Astrocyte (in vitro differentiated cells and primary cell): ENCODE data around the gene PIK3C2B. TPM values are rescaled to one million over a fixed set of nuclear protein-coding genes. Genes with fewer than 3 reads are reported as not detected.

Experiments used
- DNase-seq: peaks from one replicate; pipeline ENCODE4 v3.0.0-alpha.2; 2010; ENCODE audit warnings: low read depth
- FAIRE-seq: peaks from 2 replicates; lab custom pipeline; 2011; peaks lifted over from hg19 to GRCh38; lab: Jason Lieb, UNC
- H2AFZ ChIP-seq: 2 replicates; pipeline ENCODE4 v1.6.0; 2012; ENCODE audit warnings: low read depth, low read length, inconsistent platforms
- H3K27ac ChIP-seq: 2 replicates; pipeline ENCODE4 v1.5.1; 2011; ENCODE audit warnings: low read depth, low read length, inconsistent platforms
- H3K27me3 ChIP-seq: 2 replicates; pipeline ENCODE4 v1.6.0; 2011; ENCODE audit warnings: low read length, inconsistent platforms; ENCODE audit not compliant: insufficient read depth
- H3K36me3 ChIP-seq: 2 replicates; pipeline ENCODE4 v1.5.1; 2011; ENCODE audit warnings: low read length, inconsistent platforms; ENCODE audit not compliant: insufficient read depth
- H3K4me1 ChIP-seq: 2 replicates; pipeline ENCODE4 v1.5.1; 2011; ENCODE audit warnings: low read length, inconsistent platforms; ENCODE audit not compliant: insufficient read depth
- H3K4me2 ChIP-seq: 2 replicates; pipeline ENCODE4 v1.6.0; 2012; ENCODE audit warnings: low read length, inconsistent platforms
- H3K4me3 ChIP-seq: 2 replicates; pipeline ENCODE4 v1.5.1; 2011; ENCODE audit warnings: low read depth, mild to moderate bottlenecking, low read length, inconsistent platforms; ENCODE audit not compliant: insufficient read depth
- H3K79me2 ChIP-seq: 2 replicates; pipeline ENCODE4 v1.6.0; 2012; ENCODE audit warnings: mild to moderate bottlenecking, low read length, inconsistent platforms; ENCODE audit not compliant: insufficient read depth
- H3K9ac ChIP-seq: 2 replicates; pipeline ENCODE4 v1.6.0; 2012; ENCODE audit warnings: mild to moderate bottlenecking, low read length, inconsistent platforms
- H3K9me3 ChIP-seq: 2 replicates; pipeline ENCODE4 v1.5.1; 2012; ENCODE audit warnings: low read depth, mild to moderate bottlenecking, low read length, inconsistent platforms; ENCODE audit not compliant: insufficient read depth
- H4K20me1 ChIP-seq: 2 replicates; pipeline ENCODE4 v1.6.0; 2012; ENCODE audit warnings: low read length, inconsistent platforms; ENCODE audit not compliant: insufficient read depth
- H3K27ac Mint-ChIP-seq: one replicate; pipeline ENCODE4 v1.8.0; 2021; ENCODE audit warnings: mild to moderate bottlenecking, mixed read lengths; ENCODE audit not compliant: unreplicated experiment
- H3K27me3 Mint-ChIP-seq: one replicate; pipeline ENCODE4 v1.8.0; 2021; ENCODE audit warnings: low read depth, mixed read lengths; ENCODE audit not compliant: unreplicated experiment
- H3K36me3 Mint-ChIP-seq: one replicate; pipeline ENCODE4 v1.8.0; 2021; ENCODE audit warnings: low read depth, mixed read lengths; ENCODE audit not compliant: unreplicated experiment
- H3K4me1 Mint-ChIP-seq: one replicate; pipeline ENCODE4 v1.8.0; 2021; ENCODE audit warnings: low read depth, mixed read lengths; ENCODE audit not compliant: unreplicated experiment
- H3K4me3 Mint-ChIP-seq: one replicate; pipeline ENCODE4 v1.8.0; 2021; ENCODE audit warnings: mild to moderate bottlenecking, moderate library complexity, mixed read lengths; ENCODE audit not compliant: unreplicated experiment
- H3K9me3 Mint-ChIP-seq: one replicate; pipeline ENCODE4 v1.8.0; 2021; ENCODE audit warnings: mild to moderate bottlenecking, mixed read lengths; ENCODE audit not compliant: unreplicated experiment
- CTCF ChIP-seq: IDR thresholded peaks from 2 replicates; pipeline ENCODE4 v1.5.1; 2011; ENCODE audit warnings: low read depth, mild to moderate bottlenecking, inconsistent platforms, low read length, moderate library complexity; ENCODE audit not compliant: insufficient read depth
- EZH2 ChIP-seq: IDR thresholded peaks from 2 replicates; pipeline ENCODE4 v1.6.1; 2012; ENCODE audit warnings: mild to moderate bottlenecking, low read length, inconsistent platforms; ENCODE audit not compliant: insufficient read depth
- total RNA-seq: library from RNA; stranded (reverse); gene quantifications from 2 replicates; pipeline ENCODE4 v1.2.1, GENCODE V29; 2021

PIK3C2B gene
- total RNA-seq, 1 donor from 2014 or later, result 19.3 TPM

- Histone ChIP-seq H3K4me3 (no peak overlapping the region), H3K27ac (no peak overlapping the region), H3K36me3 (peaks cover 38% of the 10 kb centered on the region), H3K4me1 (no peaks in the 10 kb centered on the region), H4K20me1 (peaks cover 43% of the 10 kb centered on the region), H3K9ac (no peak overlapping the region), H3K27me3 (no peaks in the 10 kb centered on the region), H3K79me2 (peaks cover 8% of the 10 kb centered on the region), H3K9me3 (no peaks in the 10 kb centered on the region), H2AFZ (no peak overlapping the region), H3K4me2 (no peak overlapping the region)
- DNase-seq, result no peak
- no peak overlapping the region for H3K27ac Mint-ChIP-seq
- H3K27me3 Mint-ChIP-seq, result no peaks in the 10 kb centered on the region
- peaks cover 18% of the 10 kb centered on the region for H3K36me3 Mint-ChIP-seq
- H3K4me1 Mint-ChIP-seq, result peaks cover 5% of the 10 kb centered on the region
- FAIRE-seq, result no peak
- H3K9me3 Mint-ChIP-seq, result peaks cover 3% of the 10 kb centered on the region
- no peak for TF ChIP-seq CTCF
- no peak for TF ChIP-seq EZH2
- H3K4me3 Mint-ChIP-seq, result no peak overlapping the region
These were observed 34.8 kb upstream of the PIK3C2B start for GRCh38 chr1:204529371-204529895.

GRCh38 chr1:204528677-204529076 is 34.1 kb upstream of the PIK3C2B start:
- no peak overlapping the region for H3K9ac ChIP-seq
- H3K36me3 ChIP-seq, result peaks cover 38% of the 10 kb centered on the region
- H2AFZ ChIP-seq, result no peak overlapping the region
- peaks cover 16% of the 10 kb centered on the region for H3K79me2 ChIP-seq
- no peak overlapping the region for H3K27ac ChIP-seq
- H4K20me1 ChIP-seq, result peaks cover 50% of the 10 kb centered on the region
- H3K4me3 ChIP-seq, result no peak overlapping the region
- Mint-ChIP-seq H3K9me3 (peaks cover 6% of the 10 kb centered on the region), H3K27me3 (no peaks in the 10 kb centered on the region), H3K4me3 (no peak overlapping the region), H3K4me1 (peaks cover 7% of the 10 kb centered on the region), H3K36me3 (peaks cover 21% of the 10 kb centered on the region), H3K27ac (no peak overlapping the region)
- no peaks in the 10 kb centered on the region for H3K4me1 ChIP-seq
- H3K9me3 ChIP-seq, result peaks cover 2% of the 10 kb centered on the region
- FAIRE-seq (no peak), DNase-seq (no peak)
- H3K4me2 ChIP-seq, result no peak overlapping the region
- no peaks in the 10 kb centered on the region for H3K27me3 ChIP-seq
- TF ChIP-seq CTCF (no peak), EZH2 (no peak)

- TF ChIP-seq EZH2, result no peak
- no peak for TF ChIP-seq CTCF
- H3K36me3 ChIP-seq, result peaks cover 38% of the 10 kb centered on the region
- H3K4me2 ChIP-seq, result no peak overlapping the region
- peaks cover 6% of the 10 kb centered on the region for H3K9me3 ChIP-seq
- no peak for FAIRE-seq
- Mint-ChIP-seq H3K36me3 (peaks cover 23% of the 10 kb centered on the region), H3K27ac (no peak overlapping the region), H3K4me3 (no peak overlapping the region), H3K27me3 (no peaks in the 10 kb centered on the region), H3K9me3 (peaks cover 9% of the 10 kb centered on the region), H3K4me1 (peaks cover 7% of the 10 kb centered on the region)
- H4K20me1 ChIP-seq, result peaks cover 53% of the 10 kb centered on the region
- no peak overlapping the region for H3K4me3 ChIP-seq
- H3K79me2 ChIP-seq, result peaks cover 20% of the 10 kb centered on the region
- H2AFZ ChIP-seq, result no peak overlapping the region
- no peaks in the 10 kb centered on the region for H3K27me3 ChIP-seq
- H3K27ac ChIP-seq, result no peak overlapping the region
- no peak overlapping the region for H3K9ac ChIP-seq
- DNase-seq, result no peak
- no peaks in the 10 kb centered on the region for H3K4me1 ChIP-seq
These were observed 33.6 kb upstream of the PIK3C2B start for GRCh38 chr1:204528241-204528640.
